OCI-LY7 (cell line): ENCODE results near the gene KLHL24. TPM values are rescaled to one million over a fixed set of nuclear protein-coding genes. Genes with fewer than 3 reads are reported as not detected.

Source experiments
- BruUV-seq: library from RNA; stranded (reverse); fragments of 400-500 nt; replicated peaks from 2 replicates; lab custom pipeline; 2021; lab: Mats Ljungman, UMichigan
- CTCF ChIA-PET: fragments of 300-600 bp; sonication (Branson Sonifier 250); formaldehyde crosslinking; loops from one replicate; lab custom pipeline; 2022; ENCODE audit warnings: antibody characterized with exemption; ENCODE audit not compliant: unreplicated experiment; lab: Charles Lee
- POLR2A ChIA-PET: fragments of 300-600 bp; sonication (Branson Sonifier 250); formaldehyde crosslinking; loops from one replicate; lab custom pipeline; 2022; ENCODE audit warnings: antibody characterized with exemption; lab: Charles Lee
- DNase-seq: peaks from one replicate; pipeline ENCODE4 v3.0.0-alpha.2; 2015; ENCODE audit warnings: low spot score
- H2AFZ ChIP-seq: fragments of 200-600 bp; sonication (generic), shearing (Covaris generic); 2 replicates; pipeline ENCODE4 v1.6.1; 2014; ENCODE audit warnings: mild to moderate bottlenecking, antibody characterized with exemption, low read length, moderate library complexity
- H3K27ac ChIP-seq: fragments of 200-600 bp; sonication (generic); 2 replicates; pipeline ENCODE4 v1.5.1; 2014; ENCODE audit warnings: mixed run types, low read depth, mild to moderate bottlenecking, moderate library complexity, low read length, inconsistent platforms; ENCODE audit not compliant: poor library complexity, severe bottlenecking
- H3K36me3 ChIP-seq: fragments of 200-600 bp; sonication (generic); 2 replicates; pipeline ENCODE4 v1.6.1; 2014; ENCODE audit warnings: mild to moderate bottlenecking, antibody characterized with exemption, low read length, moderate library complexity, mixed read lengths; ENCODE audit not compliant: insufficient read depth
- H3K4me1 ChIP-seq: fragments of 200-600 bp; sonication (generic); 2 replicates; pipeline ENCODE4 v1.5.1; 2014; ENCODE audit warnings: mild to moderate bottlenecking, low read length; ENCODE audit not compliant: insufficient read depth, poor library complexity, severe bottlenecking
- H3K4me2 ChIP-seq: fragments of 200-600 bp; sonication (generic); 2 replicates; pipeline ENCODE4 v1.6.1; 2014; ENCODE audit warnings: mild to moderate bottlenecking, low read length
- H3K4me3 ChIP-seq: fragments of 200-600 bp; sonication (generic); 2 replicates; pipeline ENCODE4 v1.5.1; 2014; ENCODE audit warnings: mild to moderate bottlenecking, low read depth, low read length; ENCODE audit not compliant: poor library complexity, severe bottlenecking
- H3K79me2 ChIP-seq: fragments of 200-600 bp; sonication (generic); 2 replicates; pipeline ENCODE4 v1.6.1; 2016; ENCODE audit warnings: low read depth, mild to moderate bottlenecking, low read length, moderate library complexity, mixed read lengths; ENCODE audit not compliant: insufficient read depth
- H3K9me2 ChIP-seq: fragments of 200-600 bp; sonication (generic); 2 replicates; pipeline ENCODE4 v1.6.1; 2016; ENCODE audit warnings: mild to moderate bottlenecking, low read length, mixed read lengths; ENCODE audit not compliant: insufficient read depth
- H3K9me3 ChIP-seq: fragments of 200-600 bp; sonication (generic); 2 replicates; pipeline ENCODE4 v1.6.1; 2014; ENCODE audit warnings: mild to moderate bottlenecking, mixed run types, low read length, mixed read lengths
- H4K20me1 ChIP-seq: fragments of 200-600 bp; sonication (generic); 2 replicates; pipeline ENCODE4 v1.6.1; 2014; ENCODE audit warnings: mild to moderate bottlenecking, antibody characterized with exemption, low read length, moderate library complexity, mixed read lengths; ENCODE audit not compliant: insufficient read depth
- EZH2phosphoT487 ChIP-seq: fragments of 200-600 bp; sonication (generic); IDR thresholded peaks from 2 replicates; pipeline ENCODE4 v1.6.1; 2018; ENCODE audit warnings: low read depth, borderline replicate concordance, mild to moderate bottlenecking, mixed run types, antibody characterized with exemption, low read length, moderate library complexity, mixed read lengths
- intact Hi-C: fragments of 100-400 bp; cut with micrococcal nuclease; formaldehyde crosslinking; loops from one replicate; pipeline ENCODE4 v1.10.0; 2022; ENCODE audit not compliant: unreplicated experiment
- total RNA-seq, 2 experiments: library from RNA; depleted of rRNA in 1 of 2; stranded (reverse); fragments of >200 nt in 1 of 2; shearing (Covaris generic) in 1 of 2; gene quantifications; 2 replicates each; pipeline ENCODE4 v1.2.3, GENCODE V29; 2014 to 2022
- TF ChIP-seq, protein P1 (sequence below): fragments of 200-600 bp; sonication (generic); conservative IDR thresholded peaks from 2 replicates; pipeline ENCODE4 v1.5.1; 2014; ENCODE audit warnings: mild to moderate bottlenecking, antibody characterized with exemption, low read length, moderate library complexity, mixed read lengths

The KLHL24 gene
- total RNA-seq, 2 experiments from 2014 or later: 34.0 to 37.8 TPM

GRCh38 chr3:183730361-183730760 is 94.9 kb downstream of the KLHL24 start:
- intact Hi-C loops: no loop called here

DNA sequence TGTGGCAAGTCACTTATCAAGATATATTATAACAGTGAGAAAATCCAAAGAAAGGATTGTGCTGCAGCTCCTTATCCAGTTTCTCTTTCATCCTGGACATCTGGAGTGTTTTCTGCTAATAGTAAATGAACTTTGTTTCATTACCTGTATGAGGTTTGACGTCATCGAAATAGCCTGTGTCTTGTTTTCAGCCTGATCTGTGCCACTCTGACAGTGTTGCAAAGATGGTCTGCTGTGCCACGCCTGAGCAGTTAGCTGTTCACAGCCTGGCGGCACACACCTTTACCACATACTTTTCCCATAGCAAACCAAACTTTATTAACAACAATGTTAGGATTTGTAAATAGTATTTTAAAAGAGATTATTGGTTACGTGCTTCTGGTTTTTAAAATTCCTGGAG is 96.2 kb downstream of the KLHL24 start:
- no TSS peak for BruUV-seq
- POLR2A ChIA-PET: interaction anchor here (0.5 kb wide), 1 partner anchor 55 kb away, joined by 3 read pairs; no protein-coding TSS in a partner anchor
- intact Hi-C loops: no loop called here

More at GRCh38 chr3:183730361-183730760, 94.9 kb downstream of the KLHL24 start:
- no TSS peak for BruUV-seq
- DNase-seq: no peak
- ChIA-PET CTCF (no interaction called here), POLR2A (interaction anchor here (0.5 to 1.2 kb wide), 4 partner anchors 11 to 609 kb away, joined by 3 to 4 read pairs (median 3); no protein-coding TSS in a partner anchor)
- Histone ChIP-seq H3K79me2 (no peaks in the 10 kb centered on the region), H3K4me3 (no peak overlapping the region), H4K20me1 (0 out of 2 replicates have a peak, but pooled peaks cover 4% of the 10 kb centered on the region), H2AFZ (no peak overlapping the region), H3K36me3 (peaks cover 97% of the 10 kb centered on the region), H3K27ac (no peak overlapping the region), H3K4me2 (no peak overlapping the region), H3K9me2 (no peaks in the 10 kb centered on the region), H3K4me1 (no peaks in the 10 kb centered on the region), H3K9me3 (no peaks in the 10 kb centered on the region)
- TF ChIP-seq EZH2phosphoT487: no peak
- TF ChIP-seq, protein P1, sequence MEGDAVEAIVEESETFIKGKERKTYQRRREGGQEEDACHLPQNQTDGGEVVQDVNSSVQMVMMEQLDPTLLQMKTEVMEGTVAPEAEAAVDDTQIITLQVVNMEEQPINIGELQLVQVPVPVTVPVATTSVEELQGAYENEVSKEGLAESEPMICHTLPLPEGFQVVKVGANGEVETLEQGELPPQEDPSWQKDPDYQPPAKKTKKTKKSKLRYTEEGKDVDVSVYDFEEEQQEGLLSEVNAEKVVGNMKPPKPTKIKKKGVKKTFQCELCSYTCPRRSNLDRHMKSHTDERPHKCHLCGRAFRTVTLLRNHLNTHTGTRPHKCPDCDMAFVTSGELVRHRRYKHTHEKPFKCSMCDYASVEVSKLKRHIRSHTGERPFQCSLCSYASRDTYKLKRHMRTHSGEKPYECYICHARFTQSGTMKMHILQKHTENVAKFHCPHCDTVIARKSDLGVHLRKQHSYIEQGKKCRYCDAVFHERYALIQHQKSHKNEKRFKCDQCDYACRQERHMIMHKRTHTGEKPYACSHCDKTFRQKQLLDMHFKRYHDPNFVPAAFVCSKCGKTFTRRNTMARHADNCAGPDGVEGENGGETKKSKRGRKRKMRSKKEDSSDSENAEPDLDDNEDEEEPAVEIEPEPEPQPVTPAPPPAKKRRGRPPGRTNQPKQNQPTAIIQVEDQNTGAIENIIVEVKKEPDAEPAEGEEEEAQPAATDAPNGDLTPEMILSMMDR: no peak

GRCh38 chr3:183733553-183733952 is 98.1 kb downstream of the KLHL24 start:
- Histone ChIP-seq H2AFZ (no peak overlapping the region), H3K36me3 (peaks cover 93% of the 10 kb centered on the region), H3K4me1 (no peaks in the 10 kb centered on the region), H3K79me2 (no peaks in the 10 kb centered on the region), H3K4me3 (no peak overlapping the region), H4K20me1 (0 out of 2 replicates have a peak, but pooled peaks cover 4% of the 10 kb centered on the region), H3K9me2 (no peaks in the 10 kb centered on the region), H3K27ac (no peak overlapping the region), H3K4me2 (no peak overlapping the region), H3K9me3 (no peaks in the 10 kb centered on the region)
- no peak for TF ChIP-seq EZH2phosphoT487
- TF ChIP-seq, protein P1: no peak
- ChIA-PET CTCF (no interaction called here), POLR2A (no interaction called here)
- intact Hi-C loops: no loop called here
- BruUV-seq: no TSS peak
- DNase-seq: no peak

More for the DNA sequence above, 96.2 kb downstream of the KLHL24 start:
- Histone ChIP-seq H3K4me2 (no peak overlapping the region), H3K36me3 (peaks cover 97% of the 10 kb centered on the region), H3K27ac (no peak overlapping the region), H3K4me1 (no peaks in the 10 kb centered on the region), H3K9me2 (no peaks in the 10 kb centered on the region), H4K20me1 (0 out of 2 replicates have a peak, but pooled peaks cover 4% of the 10 kb centered on the region), H3K79me2 (no peaks in the 10 kb centered on the region), H3K9me3 (no peaks in the 10 kb centered on the region), H3K4me3 (no peak overlapping the region), H2AFZ (no peak overlapping the region)
- TF ChIP-seq, protein P1: no peak
- no peak for TF ChIP-seq EZH2phosphoT487
- CTCF ChIA-PET: no interaction called here
- DNase-seq: no peak
